Stimulated activated effector memory CD8-positive, alpha-beta T cell treated with anti-CD3 and anti-CD28 coated beads, Interleukin-12 subunit alpha, Interleukin-12 subunit beta, amount 100 ng/mL, for 72 hours (primary cell): ENCODE results near the gene ARHGAP28.
"Not testable (repeated sequence)": the region's sequence is repeated elsewhere in the genome, so short reads cannot be mapped to it uniquely, and the experiment has no call there.

Experiments used
- ATAC-seq: fragments of 150-1000 bp; cut with Tn5 transposase; 2 replicates; pipeline ENCODE4 v1.10.0; 2021
- DNase-seq, 2 donors: peaks; one replicate each; pipeline ENCODE4 v3.0.0; 2021 to 2022; ENCODE audit warnings: low spot score in 2 of 2
- H3K27ac Mint-ChIP-seq: one replicate; pipeline ENCODE4 v1.8.0; 2022; ENCODE audit warnings: mild to moderate bottlenecking, mixed read lengths
- H3K36me3 Mint-ChIP-seq: one replicate; pipeline ENCODE4 v1.8.0; 2022; ENCODE audit warnings: mild to moderate bottlenecking, mixed read lengths
- H3K4me1 Mint-ChIP-seq: one replicate; pipeline ENCODE4 v1.8.0; 2022; ENCODE audit warnings: mixed read lengths
- H3K4me3 Mint-ChIP-seq: one replicate; pipeline ENCODE4 v1.8.0; 2022; ENCODE audit warnings: mild to moderate bottlenecking, mixed read lengths
- H3K9me3 Mint-ChIP-seq: one replicate; pipeline ENCODE4 v1.8.0; 2022; ENCODE audit warnings: mixed read lengths

Gene ARHGAP28

DNA sequence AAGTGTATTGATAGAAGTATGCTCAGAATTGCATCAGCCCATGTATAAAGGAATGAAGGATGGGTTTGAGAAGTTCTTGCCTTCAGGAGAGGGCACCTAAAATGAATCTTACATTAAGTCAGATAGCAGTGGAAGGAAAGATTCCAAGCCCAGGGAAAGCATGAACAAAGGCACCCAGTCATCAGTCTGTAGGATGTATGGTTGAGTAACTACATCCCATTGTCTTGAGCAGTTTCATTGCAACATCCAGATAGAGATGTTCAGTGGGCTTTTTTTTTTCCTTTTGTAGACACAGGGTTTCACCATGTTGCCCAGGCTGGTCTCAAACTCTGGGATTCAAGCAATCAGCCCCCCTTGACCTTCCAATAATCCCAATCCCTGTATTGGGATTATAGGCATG, 80.7 kb downstream of the ARHGAP28 start:
- Mint-ChIP-seq H3K27ac (no peak overlapping the region), H3K4me1 (no peaks in the 10 kb centered on the region), H3K4me3 (no peak overlapping the region), H3K9me3 (peaks cover 12% of the 10 kb centered on the region), H3K36me3 (no peaks in the 10 kb centered on the region)
- no peak for DNase-seq
- no peak for ATAC-seq

DNA sequence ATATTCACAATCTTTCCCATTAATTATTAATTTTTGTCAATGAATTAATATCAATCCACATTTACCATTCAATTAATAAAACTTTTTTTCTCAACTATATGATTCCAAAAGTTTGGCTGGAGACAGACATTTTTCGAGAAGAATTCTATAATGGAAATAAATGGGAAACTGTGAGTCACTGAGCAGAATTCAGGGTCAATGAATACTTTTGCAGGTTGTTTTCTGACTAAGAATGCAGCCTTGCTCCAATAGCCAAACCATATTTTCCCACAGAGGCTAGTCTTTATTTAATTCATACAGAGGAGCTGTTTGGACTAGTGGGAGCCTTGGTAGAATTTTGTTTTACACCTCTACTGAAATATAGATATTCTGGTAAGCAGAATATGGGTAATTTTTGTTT, 82.3 kb downstream of the ARHGAP28 start:
- ATAC-seq (no peak), DNase-seq (no peak)
- Mint-ChIP-seq H3K9me3 (peaks cover 9% of the 10 kb centered on the region), H3K27ac (no peak overlapping the region), H3K4me3 (no peak overlapping the region), H3K36me3 (no peaks in the 10 kb centered on the region), H3K4me1 (no peaks in the 10 kb centered on the region)

DNA sequence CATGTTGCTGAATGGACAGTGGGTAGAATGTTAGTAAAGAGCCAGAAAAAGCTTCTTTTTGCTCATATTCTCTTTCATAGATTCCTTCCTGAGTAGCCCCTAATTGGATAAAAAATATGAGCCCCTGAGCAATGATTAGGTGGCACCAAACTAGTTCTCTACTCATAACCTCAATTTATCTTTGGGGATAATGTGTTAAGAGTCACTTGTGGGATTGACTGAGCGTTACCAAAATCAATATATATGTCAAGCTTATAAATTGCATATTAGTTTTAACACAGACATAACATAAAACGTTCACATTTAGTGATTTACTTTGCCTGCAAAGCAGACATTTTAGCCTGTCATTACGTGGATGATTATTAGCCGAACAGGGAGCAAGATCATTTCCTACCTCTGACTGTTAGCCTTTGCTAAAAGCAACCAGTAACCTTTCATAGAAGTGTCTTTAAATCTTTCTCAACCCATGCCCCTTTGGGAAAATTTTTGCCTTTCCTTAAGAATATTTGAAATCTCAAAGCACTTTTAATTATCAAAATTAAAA, 85.4 kb downstream of the ARHGAP28 start:
- no peak for ATAC-seq
- Mint-ChIP-seq H3K4me3 (no peak overlapping the region), H3K36me3 (no peaks in the 10 kb centered on the region), H3K27ac (no peak overlapping the region), H3K4me1 (no peaks in the 10 kb centered on the region), H3K9me3 (peaks cover 5% of the 10 kb centered on the region)
- DNase-seq = no peak

DNA sequence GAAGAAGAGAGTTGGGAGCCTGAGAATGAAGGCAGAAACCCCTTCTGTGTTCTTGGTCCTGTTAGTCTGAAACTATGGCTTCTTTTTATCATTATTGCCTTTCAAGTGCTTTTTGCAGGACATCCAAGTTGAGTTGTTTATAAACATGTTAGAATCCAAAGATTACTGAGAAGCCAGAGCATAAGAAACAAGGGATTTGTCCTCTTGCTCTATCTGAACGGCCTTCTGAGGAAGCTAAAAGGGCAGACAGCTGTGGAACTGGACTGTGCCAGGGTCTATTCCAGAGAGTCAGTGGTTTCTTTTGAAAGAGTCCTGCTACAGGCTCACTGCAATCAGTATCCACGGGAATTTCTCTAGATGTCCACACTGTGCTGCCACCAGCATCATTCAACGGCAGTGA, 86.6 kb downstream of the ARHGAP28 start:
- H3K4me1 Mint-ChIP-seq = no peaks in the 10 kb centered on the region
- no peak overlapping the region for H3K4me3 Mint-ChIP-seq
- ATAC-seq (no peak), DNase-seq (no peak)
- peaks cover 12% of the 10 kb centered on the region for H3K9me3 Mint-ChIP-seq
- no peaks in the 10 kb centered on the region for H3K36me3 Mint-ChIP-seq
- no peak overlapping the region for H3K27ac Mint-ChIP-seq

DNA sequence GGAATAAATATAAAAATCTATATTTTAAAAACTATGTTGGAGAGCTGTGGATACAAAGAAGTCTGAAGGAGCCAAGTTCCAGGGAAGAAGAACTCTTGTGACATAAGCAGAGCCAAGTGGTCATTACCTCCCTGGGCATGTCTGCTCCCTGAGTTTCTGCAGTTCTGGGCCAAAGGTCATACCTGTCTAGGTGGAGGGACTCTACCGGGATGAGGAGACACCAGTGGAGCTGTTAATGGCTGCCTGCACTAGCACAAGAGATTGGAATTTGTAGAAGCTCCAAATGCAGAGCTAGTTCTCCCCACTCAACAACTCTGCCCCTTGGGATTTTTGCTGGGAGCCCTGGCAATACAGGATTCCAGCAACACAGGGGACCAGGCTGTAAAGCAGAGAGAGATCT, 89.8 kb downstream of the ARHGAP28 start:
- H3K4me1 Mint-ChIP-seq = no peaks in the 10 kb centered on the region
- H3K36me3 Mint-ChIP-seq = no peaks in the 10 kb centered on the region
- no peak for ATAC-seq
- no peak for DNase-seq
- peaks cover 18% of the 10 kb centered on the region for H3K9me3 Mint-ChIP-seq
- no peak overlapping the region for H3K4me3 Mint-ChIP-seq
- no peak overlapping the region for H3K27ac Mint-ChIP-seq

DNA sequence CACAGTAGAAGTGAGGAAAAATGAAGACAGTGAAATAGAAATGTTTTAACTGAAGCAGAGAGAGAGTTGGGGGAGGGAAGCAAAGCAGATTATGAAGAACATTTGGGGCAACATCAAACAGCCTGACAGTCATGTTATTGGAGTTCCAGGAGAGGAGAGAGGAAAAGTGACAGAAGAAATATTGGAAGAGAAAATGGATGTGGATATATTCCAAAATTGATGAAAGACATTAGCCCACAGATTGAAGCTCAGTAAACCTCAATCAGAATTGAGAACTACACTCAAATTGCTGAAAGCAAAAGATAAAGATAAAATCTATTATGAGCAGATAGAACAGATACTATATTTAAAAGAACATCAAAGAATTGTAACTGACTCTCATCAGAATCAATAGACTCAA, 90.8 kb downstream of the ARHGAP28 start:
- Mint-ChIP-seq H3K27ac (no peak overlapping the region), H3K36me3 (no peaks in the 10 kb centered on the region), H3K4me3 (no peak overlapping the region), H3K9me3 (peaks cover 17% of the 10 kb centered on the region), H3K4me1 (no peaks in the 10 kb centered on the region)
- ATAC-seq (no peak), DNase-seq (no peak)

DNA sequence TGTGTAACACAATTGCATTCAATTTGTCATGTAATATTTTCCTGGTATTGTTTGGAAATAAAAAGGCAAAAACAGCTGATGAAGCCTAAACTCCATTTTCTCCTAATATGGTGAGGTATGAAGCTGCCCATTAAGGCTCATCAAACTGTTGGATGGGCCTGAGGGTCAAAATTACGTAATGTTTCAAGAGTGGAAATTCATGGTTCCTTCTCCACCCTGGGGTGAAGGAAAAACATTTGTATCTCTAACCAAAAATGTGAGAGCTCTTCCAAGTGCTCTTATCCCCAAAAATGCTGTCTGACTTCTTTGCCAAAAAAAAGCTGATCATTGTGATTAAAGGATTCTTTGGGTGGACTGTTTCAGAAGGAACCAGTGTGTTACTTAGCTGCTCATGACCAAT, 91.8 kb downstream of the ARHGAP28 start:
- H3K9me3 Mint-ChIP-seq = peaks cover 17% of the 10 kb centered on the region
- ATAC-seq = no peak
- H3K4me3 Mint-ChIP-seq = no peak overlapping the region
- no peak overlapping the region for H3K27ac Mint-ChIP-seq
- no peaks in the 10 kb centered on the region for H3K4me1 Mint-ChIP-seq
- H3K36me3 Mint-ChIP-seq = no peaks in the 10 kb centered on the region
- DNase-seq = no peak

DNA sequence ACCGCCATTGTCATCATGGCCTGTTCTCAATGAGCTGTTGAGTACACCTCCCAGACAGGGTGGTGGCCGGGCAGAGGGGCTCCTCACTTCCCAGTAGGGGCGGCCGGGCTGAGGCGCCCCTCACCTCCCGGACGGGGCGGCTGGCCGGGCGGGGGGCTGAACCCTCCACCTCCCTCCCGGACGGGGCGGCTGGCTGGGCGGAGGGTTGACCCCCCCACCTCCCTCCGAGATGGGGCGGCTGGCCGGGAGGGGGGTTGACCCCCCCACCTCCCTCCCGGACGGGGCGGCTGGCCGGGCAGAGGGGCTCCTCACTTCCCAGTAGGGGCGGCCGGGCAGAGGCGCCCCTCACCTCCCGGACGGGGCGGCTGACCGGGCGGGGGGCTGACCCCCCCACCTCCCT, 97.6 kb downstream of the ARHGAP28 start:
- not testable (repeated sequence) for H3K36me3 Mint-ChIP-seq, ATAC-seq, H3K27ac Mint-ChIP-seq, DNase-seq, H3K9me3 Mint-ChIP-seq, H3K4me3 Mint-ChIP-seq, H3K4me1 Mint-ChIP-seq

DNA sequence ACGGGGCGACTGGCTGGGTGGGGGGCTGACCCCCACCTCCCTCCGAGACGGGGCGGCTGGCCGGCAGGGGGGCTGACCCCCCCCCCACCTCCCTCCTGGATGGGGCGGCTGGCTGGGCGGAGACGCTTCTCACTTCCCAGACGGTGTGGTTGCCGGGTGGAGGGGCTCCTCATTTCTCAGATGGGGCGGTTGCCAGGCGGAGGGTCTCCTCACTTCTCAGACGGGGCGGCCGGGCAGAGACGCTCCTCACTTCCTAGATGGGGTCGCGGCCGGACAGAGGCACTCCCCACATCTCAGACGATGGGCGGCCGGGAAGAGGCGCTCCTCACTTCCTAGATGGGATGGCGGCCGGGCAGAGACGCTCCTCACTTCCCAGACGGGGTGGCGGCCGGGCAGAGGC, 98.0 kb downstream of the ARHGAP28 start:
- ATAC-seq, H3K4me3 Mint-ChIP-seq, DNase-seq, H3K9me3 Mint-ChIP-seq, H3K4me1 Mint-ChIP-seq, H3K36me3 Mint-ChIP-seq, H3K27ac Mint-ChIP-seq: not testable (repeated sequence)

DNA sequence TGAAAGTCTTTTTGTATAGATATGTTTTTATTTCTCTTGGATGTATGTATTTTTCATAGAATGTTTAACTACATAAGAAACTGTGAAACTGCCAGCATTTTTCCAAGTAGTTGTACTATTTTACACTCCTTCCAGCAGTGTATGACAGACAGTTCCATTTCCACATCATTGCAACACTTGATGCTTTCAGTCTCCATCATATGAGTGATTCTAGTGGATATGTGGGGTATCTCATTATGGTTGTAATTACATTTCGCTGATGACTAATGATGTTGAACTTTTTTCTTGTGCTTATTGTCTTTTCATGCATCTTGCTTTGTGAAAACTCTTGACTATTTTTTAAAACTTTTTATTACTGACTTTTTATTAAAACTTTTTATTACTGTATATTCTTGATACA, 101.4 kb downstream of the ARHGAP28 start:
- peaks cover 21% of the 10 kb centered on the region for H3K9me3 Mint-ChIP-seq
- DNase-seq = no peak
- H3K27ac Mint-ChIP-seq = no peak overlapping the region
- no peak for ATAC-seq
- H3K4me3 Mint-ChIP-seq = no peak overlapping the region
- H3K36me3 Mint-ChIP-seq = no peaks in the 10 kb centered on the region
- H3K4me1 Mint-ChIP-seq = no peaks in the 10 kb centered on the region

DNA sequence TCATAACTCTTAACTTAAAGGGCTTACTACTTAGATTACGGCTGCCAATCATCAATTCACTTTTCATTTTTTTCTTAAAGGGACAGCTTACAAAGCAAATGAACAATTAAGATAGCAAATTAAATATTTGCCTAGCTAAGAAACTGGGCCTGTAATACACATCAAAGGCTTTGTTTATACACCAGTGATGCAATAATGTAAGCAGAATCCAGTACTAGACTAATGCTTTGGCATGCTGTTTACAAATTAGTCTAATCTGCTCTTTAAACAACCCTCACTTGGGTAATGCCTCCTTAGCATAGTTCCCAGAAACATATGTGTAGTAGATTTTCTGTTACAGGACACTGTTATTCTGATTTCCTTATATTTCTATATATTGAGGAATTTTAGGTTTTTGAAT, 105.8 kb downstream of the ARHGAP28 start:
- no peak overlapping the region for H3K4me3 Mint-ChIP-seq

DNA sequence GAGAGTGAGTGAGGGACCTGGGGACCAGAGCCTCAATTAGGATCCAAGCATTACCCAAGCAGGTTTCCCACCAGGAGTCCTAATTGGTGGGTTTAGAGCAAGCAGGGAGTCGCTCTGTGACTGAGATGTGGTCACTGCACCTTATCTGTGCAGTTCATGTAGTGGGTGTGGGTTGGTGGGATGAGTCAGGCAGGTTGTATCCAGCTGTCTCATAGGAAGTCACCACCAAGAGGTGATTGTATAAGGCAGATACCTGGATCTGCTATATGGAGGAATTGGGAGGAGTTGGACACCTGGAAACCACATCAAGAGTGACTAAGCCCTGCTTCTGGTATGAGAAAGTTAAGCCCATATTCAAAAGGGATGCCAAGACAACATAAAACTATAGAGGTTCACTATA, 106.8 kb downstream of the ARHGAP28 start:
- H3K4me1 Mint-ChIP-seq = no peaks in the 10 kb centered on the region
- ATAC-seq (no peak), DNase-seq (no peak)
- no peak overlapping the region for H3K27ac Mint-ChIP-seq
- H3K4me3 Mint-ChIP-seq = no peak overlapping the region
- H3K9me3 Mint-ChIP-seq = peaks cover 24% of the 10 kb centered on the region
- H3K36me3 Mint-ChIP-seq = no peaks in the 10 kb centered on the region

More for the DNA sequence above, 105.8 kb downstream of the ARHGAP28 start:
- Mint-ChIP-seq H3K9me3 (peaks cover 22% of the 10 kb centered on the region), H3K36me3 (no peaks in the 10 kb centered on the region), H3K4me1 (no peaks in the 10 kb centered on the region), H3K27ac (no peak overlapping the region)
- DNase-seq (no peak), ATAC-seq (no peak)

DNA sequence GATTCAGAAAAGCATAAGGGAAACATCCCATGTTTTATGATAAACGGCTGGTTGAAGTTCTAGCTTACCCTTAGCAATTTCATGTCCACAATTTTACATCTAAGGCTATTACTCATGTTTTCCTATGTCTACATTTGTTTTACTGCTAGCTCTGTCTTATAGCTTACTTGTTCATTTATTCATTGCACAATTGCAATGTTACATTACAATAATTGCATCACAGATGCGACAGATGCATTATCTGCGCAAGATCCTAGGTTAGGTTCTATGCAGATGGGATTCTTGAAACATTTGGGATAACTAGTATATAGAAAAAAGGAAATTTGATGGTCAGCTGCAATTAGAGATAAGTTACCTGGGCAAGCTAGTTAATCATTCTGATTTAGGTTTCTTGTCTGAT, 108.4 kb downstream of the ARHGAP28 start:
- ATAC-seq (no peak), DNase-seq (no peak)
- Mint-ChIP-seq H3K9me3 (peaks cover 24% of the 10 kb centered on the region), H3K4me3 (no peak overlapping the region), H3K4me1 (no peaks in the 10 kb centered on the region), H3K27ac (no peak overlapping the region), H3K36me3 (no peaks in the 10 kb centered on the region)

DNA sequence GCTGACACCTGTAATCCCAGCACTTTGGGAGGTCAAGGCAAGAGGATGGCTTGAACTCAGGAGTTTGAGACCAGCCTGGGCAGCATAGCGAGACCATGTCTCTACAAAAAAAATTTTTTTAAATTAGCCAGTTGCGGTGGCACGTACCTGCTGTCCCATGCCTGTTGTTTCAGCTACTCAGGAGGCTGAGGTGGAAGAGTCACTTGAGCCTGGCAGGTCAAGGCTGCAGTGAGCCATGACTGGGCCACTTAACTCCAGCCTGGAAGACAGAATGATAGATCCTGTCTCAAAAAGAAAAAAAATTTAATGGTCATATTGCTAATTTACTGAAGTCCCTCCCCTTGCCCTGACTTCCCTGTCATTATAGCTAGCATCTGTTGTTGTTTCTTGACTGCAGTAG, 112.6 kb downstream of the ARHGAP28 start:
- Mint-ChIP-seq H3K9me3 (peaks cover 13% of the 10 kb centered on the region), H3K4me3 (no peak overlapping the region), H3K36me3 (no peaks in the 10 kb centered on the region), H3K27ac (no peak overlapping the region), H3K4me1 (no peaks in the 10 kb centered on the region)
- no peak for DNase-seq
- no peak for ATAC-seq

DNA sequence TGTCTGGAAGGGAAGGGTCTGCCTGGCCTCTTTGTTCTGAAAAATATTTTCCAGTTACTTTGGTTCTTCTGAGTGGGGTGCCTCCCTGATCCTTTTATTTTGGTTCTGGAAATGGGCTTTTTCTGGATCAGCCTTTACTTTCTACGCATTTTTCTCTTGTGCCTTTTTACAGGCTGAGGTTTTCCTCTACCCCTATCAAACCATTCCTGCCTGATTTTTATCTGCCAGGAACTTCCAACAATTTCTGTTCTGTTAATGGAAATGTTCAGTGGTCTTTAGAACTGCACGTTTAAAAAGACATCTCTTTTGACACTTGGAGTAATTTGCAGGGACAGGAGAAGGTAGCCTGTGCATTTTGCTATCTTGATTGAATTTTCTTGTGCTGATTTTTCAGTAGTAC, 113.8 kb downstream of the ARHGAP28 start:
- Mint-ChIP-seq H3K27ac (no peak overlapping the region), H3K4me3 (no peak overlapping the region), H3K9me3 (peaks cover 16% of the 10 kb centered on the region), H3K36me3 (no peaks in the 10 kb centered on the region), H3K4me1 (no peaks in the 10 kb centered on the region)
- no peak for DNase-seq
- ATAC-seq = no peak

DNA sequence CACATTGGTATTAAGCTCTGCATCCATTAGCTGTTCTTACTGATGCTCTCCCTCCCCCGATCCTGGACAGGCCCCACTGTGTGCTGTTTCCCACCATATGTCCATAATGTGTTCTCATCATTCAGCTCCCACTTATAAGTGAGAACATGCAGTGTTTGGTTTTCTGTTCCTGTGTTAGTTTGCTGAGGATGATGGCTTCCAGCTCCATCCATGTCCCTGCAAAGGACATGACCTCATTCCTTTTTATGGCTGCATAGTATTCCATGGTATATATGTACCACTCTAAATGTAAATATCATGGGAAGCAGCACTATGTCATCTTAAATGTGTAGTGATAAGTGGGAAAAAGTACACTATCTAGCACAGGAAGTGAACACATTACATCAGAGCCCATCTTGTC, 116.0 kb downstream of the ARHGAP28 start:
- peaks cover 16% of the 10 kb centered on the region for H3K9me3 Mint-ChIP-seq
- H3K4me3 Mint-ChIP-seq, ATAC-seq, H3K4me1 Mint-ChIP-seq, H3K36me3 Mint-ChIP-seq, H3K27ac Mint-ChIP-seq, DNase-seq: not testable (repeated sequence)

DNA sequence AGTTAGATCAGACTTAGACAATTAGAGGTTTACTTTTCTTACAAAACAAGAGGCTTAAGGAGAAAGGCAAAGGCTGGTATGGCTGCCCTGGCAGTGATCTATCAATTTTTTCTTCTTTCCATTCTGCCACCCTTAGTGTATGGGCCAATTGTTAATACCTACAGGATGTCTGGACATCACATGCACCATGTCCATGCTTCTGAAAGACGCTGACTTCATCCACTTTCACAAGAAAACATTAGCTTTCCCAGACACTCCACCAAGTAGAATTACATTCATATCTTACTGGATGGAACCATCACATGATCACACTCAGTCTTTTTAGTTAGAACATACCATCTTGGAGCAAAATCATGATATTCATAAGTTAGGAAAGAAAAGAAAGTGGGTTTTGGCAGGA, 120.9 kb downstream of the ARHGAP28 start:
- Mint-ChIP-seq H3K9me3 (peaks cover 19% of the 10 kb centered on the region), H3K4me1 (no peaks in the 10 kb centered on the region), H3K36me3 (no peaks in the 10 kb centered on the region), H3K27ac (no peak overlapping the region), H3K4me3 (no peak overlapping the region)
- DNase-seq = no peak
- no peak for ATAC-seq
